ENCODE measurements around the gene ADRA2C.

The ADRA2C gene

GRCh38 chr4:3733195-3733594 is 33.0 kb upstream of the ADRA2C start:
- no peak for DNase-seq (ENCODE audit: low spot score)

- no peak for DNase-seq (ENCODE audit: low spot score)
Observed at GRCh38 chr4:3735196-3735595, 31.0 kb upstream of the ADRA2C start.

- no peak for DNase-seq (ENCODE audit: low spot score)
Observed at GRCh38 chr4:3736290-3736689, 29.9 kb upstream of the ADRA2C start.

- DNase-seq (ENCODE audit: low spot score): no peak
Observed at GRCh38 chr4:3736806-3737205, 29.4 kb upstream of the ADRA2C start.

GRCh38 chr4:3739577-3739976 is 26.6 kb upstream of the ADRA2C start:
- no peak for DNase-seq (ENCODE audit: low spot score)

GRCh38 chr4:3740256-3740655 is 25.9 kb upstream of the ADRA2C start:
- DNase-seq (ENCODE audit: low spot score): no peak

- DNase-seq (ENCODE audit: low spot score): no peak
Observed at GRCh38 chr4:3741217-3742011, 24.8 kb upstream of the ADRA2C start.

- no peak for DNase-seq (ENCODE audit: low spot score)
Observed at GRCh38 chr4:3742610-3743009, 23.6 kb upstream of the ADRA2C start.

GRCh38 chr4:3744232-3744631 is 22.0 kb upstream of the ADRA2C start:
- no peak for DNase-seq (ENCODE audit: low spot score)

- no peak for DNase-seq (ENCODE audit: low spot score)
Observed at GRCh38 chr4:3744901-3745300, 21.3 kb upstream of the ADRA2C start.

- peak; percentile 67 for DNase-seq (ENCODE audit: low spot score)
Observed at GRCh38 chr4:3745886-3746656, 20.1 kb upstream of the ADRA2C start.

GRCh38 chr4:3746701-3747580 is 19.2 kb upstream of the ADRA2C start:
- DNase-seq (ENCODE audit: low spot score): no peak

- no peak for DNase-seq (ENCODE audit: low spot score)
Observed at GRCh38 chr4:3747581-3747904, 18.6 kb upstream of the ADRA2C start.

- no peak for DNase-seq (ENCODE audit: low spot score)
Observed at GRCh38 chr4:3748136-3748898, 17.9 kb upstream of the ADRA2C start.

GRCh38 chr4:3749081-3749480 is 17.1 kb upstream of the ADRA2C start:
- no peak for DNase-seq (ENCODE audit: low spot score)

GRCh38 chr4:3750334-3750733 is 15.9 kb upstream of the ADRA2C start:
- no peak for DNase-seq (ENCODE audit: low spot score)

- DNase-seq (ENCODE audit: low spot score): no peak
Observed at GRCh38 chr4:3752022-3752421, 14.2 kb upstream of the ADRA2C start.

- DNase-seq (ENCODE audit: low spot score): no peak
Observed at GRCh38 chr4:3753726-3754412, 12.3 kb upstream of the ADRA2C start.

- DNase-seq (ENCODE audit: low spot score): peak; percentile 31
Observed at GRCh38 chr4:3756343-3757059, 9.7 kb upstream of the ADRA2C start.

- DNase-seq (ENCODE audit: low spot score): no peak
Observed at GRCh38 chr4:3759236-3759635, 6.9 kb upstream of the ADRA2C start.

GRCh38 chr4:3760346-3760745 is 5.8 kb upstream of the ADRA2C start:
- no peak for DNase-seq (ENCODE audit: low spot score)

All from COLO829 (cell line).